HG03442 (cell line): ENCODE results near the gene PLGLB1.
"Not testable (repeated sequence)": the region's sequence is repeated elsewhere in the genome, so short reads cannot be mapped to it uniquely, and the experiment has no call there.

ENCODE experiments used
- ATAC-seq: cut with Tn5 transposase; IDR thresholded peaks from one replicate; pipeline ENCODE4 v1.9.1; 2021; ENCODE audit warnings: mild to moderate bottlenecking, moderate library complexity; ENCODE audit not compliant: unreplicated experiment

PLGLB1 gene

DNA sequence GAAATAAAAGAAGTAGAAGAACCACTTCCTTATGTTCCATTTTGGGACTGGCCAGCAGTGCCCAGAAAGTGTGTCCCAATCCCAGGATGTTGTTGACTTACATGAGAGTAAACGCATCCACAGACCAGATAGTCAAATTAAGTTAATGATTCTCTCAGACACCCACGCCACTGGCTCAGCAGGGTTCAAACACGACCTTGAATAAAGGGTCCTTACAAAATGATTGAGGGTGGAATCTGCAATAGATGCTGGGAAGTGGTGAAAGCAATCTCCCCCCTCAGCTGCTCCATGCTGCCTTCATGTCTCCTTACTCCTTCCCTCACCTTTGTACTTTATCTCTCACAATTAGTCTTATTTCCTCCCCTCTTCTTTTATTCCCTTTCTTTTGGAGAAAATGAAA, at the start of gene PLGLB1:
Gene PLGLB1 (minus strand): TSS at position 101 of the 400 bp plus-strand sequence. CDS start 61 bp downstream, at position 40.
- not testable (repeated sequence) for ATAC-seq

DNA sequence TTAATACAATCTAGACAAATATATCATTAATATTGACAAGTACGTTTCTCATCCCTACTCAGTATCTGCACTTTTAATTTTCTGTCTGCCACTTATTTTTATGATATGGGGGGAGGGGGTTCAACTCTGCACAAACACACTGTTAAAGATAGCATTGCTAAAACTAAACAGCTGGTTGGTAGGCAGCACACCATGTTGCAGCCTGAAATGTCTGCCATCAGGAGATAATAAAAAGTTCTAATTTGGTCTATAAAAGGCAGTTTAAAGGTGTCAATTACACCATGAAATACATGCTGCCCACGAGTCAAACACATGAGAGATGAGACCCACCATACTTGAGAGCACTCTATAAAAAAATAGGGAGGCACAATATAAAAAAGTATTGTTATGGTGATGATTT, 42.7 kb upstream of the PLGLB1 start:
- ATAC-seq, result not testable (repeated sequence)

GRCh38 chr2:87063431-87063830, 41.8 kb upstream of the PLGLB1 start:
- not testable (repeated sequence) for ATAC-seq

GRCh38 chr2:87061519-87061918, 39.9 kb upstream of the PLGLB1 start:
- not testable (repeated sequence) for ATAC-seq

DNA sequence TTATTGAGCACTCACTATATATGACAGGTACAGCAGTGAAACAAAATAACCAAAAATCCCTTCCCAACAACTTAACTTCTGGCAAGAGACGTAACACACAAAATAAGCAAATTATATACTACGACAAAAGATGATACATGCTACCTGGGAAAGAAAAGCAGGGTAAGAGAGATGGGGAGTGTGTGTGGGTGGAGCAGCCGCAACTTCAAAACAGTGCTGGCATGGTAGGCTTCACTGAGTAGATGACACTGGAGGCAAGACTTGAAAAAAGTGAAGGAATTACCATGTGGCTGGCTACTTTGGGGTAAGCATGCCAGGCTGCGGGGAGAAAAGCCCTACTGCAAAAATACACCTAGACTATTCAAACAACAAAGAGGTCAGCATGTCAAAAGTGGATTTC, 36.0 kb upstream of the PLGLB1 start:
- not testable (repeated sequence) for ATAC-seq

GRCh38 chr2:87056843-87057242, 35.2 kb upstream of the PLGLB1 start:
- not testable (repeated sequence) for ATAC-seq

DNA sequence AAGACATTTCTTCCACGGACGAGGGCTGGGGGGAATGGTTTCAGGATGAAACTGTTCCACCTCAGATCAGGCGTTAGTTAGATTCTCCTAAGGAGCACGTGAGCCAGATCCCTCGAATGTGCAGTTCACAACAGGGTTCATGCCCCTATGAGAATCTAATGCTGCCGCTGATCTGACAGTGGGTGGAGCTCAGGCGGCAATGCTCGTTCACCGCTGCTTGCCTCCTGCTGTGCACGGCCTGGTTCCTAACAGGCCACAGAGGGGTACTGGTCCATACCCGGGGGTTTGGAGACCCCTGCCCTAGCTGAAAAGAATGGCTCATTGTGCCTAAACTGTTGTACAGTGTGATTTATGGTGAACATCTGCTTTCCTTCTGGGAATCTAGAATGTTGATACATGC, 34.8 kb upstream of the PLGLB1 start:
- ATAC-seq, result not testable (repeated sequence)

DNA sequence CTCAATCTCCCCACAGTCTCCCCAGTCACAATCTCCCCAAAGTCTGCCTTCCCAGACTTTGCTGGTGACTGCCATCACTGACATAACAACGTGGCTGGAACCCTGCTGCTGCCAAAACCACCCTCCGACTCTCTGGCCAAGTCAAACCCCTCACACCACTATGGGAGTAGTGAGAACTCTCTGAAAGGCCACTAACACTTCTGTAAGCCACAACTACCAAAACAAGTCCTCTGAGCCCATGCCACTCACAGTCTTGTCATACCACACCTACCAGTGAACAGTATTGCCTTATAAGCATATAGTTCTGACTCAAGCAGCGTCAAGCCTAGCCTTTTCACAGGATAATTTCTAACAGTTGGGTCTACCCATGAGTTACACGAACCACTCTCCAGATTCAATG, 32.7 kb upstream of the PLGLB1 start:
- not testable (repeated sequence) for ATAC-seq

GRCh38 chr2:87041321-87041978, 19.8 kb upstream of the PLGLB1 start:
- peak; percentile 45 for ATAC-seq

- not testable (repeated sequence) for ATAC-seq
Measured at GRCh38 chr2:87028607-87029006, 7.0 kb upstream of the PLGLB1 start.

- ATAC-seq, result not testable (repeated sequence)
Measured at GRCh38 chr2:87026816-87027215, 5.2 kb upstream of the PLGLB1 start.

DNA sequence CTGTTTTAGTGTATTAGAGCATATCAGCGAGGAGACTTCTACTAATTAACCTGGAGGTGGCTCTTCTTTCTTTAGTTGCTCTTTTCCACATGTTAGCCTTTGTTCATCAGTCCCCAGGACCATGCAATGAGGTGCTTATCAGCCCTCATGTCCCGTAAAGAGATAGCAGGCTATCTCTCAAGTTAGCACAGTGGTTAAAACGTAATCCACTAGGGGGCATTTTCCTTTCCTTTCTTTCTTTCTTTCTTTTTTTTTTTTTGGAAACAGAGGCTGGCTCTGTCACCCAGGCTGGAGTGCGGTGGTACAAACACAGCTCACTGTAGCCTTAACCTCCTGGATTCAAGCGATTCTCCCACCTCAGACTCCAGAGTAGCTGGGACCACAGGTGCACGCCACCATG, 4.3 kb upstream of the PLGLB1 start:
- not testable (repeated sequence) for ATAC-seq

DNA sequence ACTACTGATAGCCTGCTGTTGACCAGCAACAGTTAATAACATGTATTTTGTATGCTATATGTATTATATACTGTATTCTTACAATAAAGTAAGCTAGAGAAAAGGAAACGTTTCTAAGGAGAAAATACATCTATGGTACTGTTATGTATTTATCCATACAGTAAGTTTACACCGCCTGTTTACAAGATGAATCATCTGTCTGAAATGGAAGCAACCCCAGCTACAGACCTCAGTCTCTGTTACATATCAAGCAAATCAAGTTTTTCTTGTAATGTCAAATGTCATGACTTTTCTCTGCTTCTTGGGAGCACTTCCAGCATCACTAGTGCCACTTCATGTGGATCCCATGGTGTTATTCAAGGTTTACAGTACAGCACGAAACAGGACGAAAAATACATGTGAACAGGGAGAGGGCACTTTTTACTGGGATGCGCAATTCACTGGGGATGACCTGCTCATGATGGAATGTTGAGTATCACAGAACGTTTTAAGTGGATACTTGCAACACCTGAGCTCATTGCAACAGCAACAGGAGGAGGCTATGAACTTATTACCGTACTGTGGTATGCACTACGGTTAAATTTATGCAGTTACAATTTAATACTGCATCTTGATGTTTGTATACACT, 2.5 kb upstream of the PLGLB1 start:
- not testable (repeated sequence) for ATAC-seq

DNA sequence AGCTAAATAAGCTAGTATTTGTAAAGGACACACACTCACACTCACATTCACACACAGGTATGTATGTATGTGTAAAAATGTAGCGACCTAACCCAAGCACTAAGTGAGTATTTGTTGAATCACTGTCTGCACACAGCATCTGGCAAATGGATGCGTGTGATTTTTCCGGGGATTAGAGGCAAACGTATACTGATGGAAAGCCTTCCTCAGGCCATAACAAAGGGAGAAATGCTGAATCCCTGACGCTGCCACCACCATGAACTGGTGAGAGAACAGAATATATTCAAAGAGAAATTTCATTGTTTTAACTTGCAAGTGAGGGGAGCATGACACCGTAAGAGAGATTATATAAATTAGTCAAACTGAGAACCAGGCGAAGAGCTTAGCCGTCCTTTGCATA, 601 bp downstream of the PLGLB1 start:
- not testable (repeated sequence) for ATAC-seq

GRCh38 chr2:87019053-87019452, 2.6 kb downstream of the PLGLB1 start:
- not testable (repeated sequence) for ATAC-seq

DNA sequence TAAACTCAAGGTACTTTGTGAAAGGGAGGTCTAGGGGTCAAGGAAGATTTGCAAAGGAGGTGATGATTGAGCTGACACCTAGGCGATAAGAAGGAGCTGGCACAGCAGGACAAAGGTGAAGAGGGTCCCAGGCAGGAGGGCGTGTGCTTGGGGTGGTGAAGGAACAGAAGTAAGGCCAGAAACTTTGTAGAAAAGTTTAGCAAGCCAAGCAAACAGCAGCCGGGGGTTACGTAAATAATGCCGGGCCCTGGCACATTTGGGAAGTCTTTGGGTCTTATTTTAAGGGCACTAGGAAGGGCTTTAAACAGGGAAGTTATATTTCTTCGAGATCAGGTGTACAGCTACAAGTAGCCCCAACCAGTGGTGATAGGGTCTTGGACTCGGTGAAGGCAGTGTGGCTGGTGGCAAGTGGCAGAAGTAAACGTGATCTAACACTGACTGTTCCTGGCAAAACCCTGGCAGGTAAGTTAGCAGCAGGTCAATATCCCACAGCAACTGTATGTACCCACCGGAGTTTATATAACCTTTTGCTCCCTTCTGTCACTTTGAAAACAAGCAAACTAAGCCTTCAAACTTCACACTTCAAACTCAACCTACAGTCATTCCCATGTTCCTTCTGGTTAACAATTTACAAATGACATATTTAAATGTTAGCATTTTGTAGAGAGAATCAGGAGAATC, 7.0 kb downstream of the PLGLB1 start:
- not testable (repeated sequence) for ATAC-seq

- ATAC-seq, result not testable (repeated sequence)
Measured at GRCh38 chr2:87004398-87004797, 17.2 kb downstream of the PLGLB1 start.
